ENCODE measurements around the gene NAA80.
"Not testable (repeated sequence)": the region's sequence is repeated elsewhere in the genome, so short reads cannot be mapped to it uniquely, and the experiment has no call there.

Gene NAA80

DNA sequence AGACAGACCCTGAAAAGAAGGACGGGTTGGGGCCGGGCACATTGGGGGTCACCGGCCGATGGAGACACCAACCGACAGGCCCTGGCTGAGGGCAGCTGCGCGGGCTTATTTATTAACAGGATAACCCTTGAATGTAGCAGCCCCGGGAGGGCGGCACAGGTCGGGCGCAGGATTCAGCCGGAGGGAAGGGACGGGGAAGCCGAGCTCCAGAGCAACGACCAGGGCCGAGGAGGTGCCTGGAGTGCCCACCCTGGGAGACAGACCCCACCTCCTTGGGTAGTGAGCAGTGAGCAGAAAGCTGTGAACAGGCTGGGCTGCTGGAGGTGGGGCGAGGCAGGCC is 22.5 kb downstream of the NAA80 start:
- TF ChIP-seq, protein P1, sequence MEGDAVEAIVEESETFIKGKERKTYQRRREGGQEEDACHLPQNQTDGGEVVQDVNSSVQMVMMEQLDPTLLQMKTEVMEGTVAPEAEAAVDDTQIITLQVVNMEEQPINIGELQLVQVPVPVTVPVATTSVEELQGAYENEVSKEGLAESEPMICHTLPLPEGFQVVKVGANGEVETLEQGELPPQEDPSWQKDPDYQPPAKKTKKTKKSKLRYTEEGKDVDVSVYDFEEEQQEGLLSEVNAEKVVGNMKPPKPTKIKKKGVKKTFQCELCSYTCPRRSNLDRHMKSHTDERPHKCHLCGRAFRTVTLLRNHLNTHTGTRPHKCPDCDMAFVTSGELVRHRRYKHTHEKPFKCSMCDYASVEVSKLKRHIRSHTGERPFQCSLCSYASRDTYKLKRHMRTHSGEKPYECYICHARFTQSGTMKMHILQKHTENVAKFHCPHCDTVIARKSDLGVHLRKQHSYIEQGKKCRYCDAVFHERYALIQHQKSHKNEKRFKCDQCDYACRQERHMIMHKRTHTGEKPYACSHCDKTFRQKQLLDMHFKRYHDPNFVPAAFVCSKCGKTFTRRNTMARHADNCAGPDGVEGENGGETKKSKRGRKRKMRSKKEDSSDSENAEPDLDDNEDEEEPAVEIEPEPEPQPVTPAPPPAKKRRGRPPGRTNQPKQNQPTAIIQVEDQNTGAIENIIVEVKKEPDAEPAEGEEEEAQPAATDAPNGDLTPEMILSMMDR (IDR thresholded peaks at IDR 0.05; ENCODE audit: borderline replicate concordance, insufficient read depth, low read depth, low read length), result no peak
- H3K4me3 ChIP-seq (ENCODE audit: low read depth, low read length), result no peak overlapping the region

DNA sequence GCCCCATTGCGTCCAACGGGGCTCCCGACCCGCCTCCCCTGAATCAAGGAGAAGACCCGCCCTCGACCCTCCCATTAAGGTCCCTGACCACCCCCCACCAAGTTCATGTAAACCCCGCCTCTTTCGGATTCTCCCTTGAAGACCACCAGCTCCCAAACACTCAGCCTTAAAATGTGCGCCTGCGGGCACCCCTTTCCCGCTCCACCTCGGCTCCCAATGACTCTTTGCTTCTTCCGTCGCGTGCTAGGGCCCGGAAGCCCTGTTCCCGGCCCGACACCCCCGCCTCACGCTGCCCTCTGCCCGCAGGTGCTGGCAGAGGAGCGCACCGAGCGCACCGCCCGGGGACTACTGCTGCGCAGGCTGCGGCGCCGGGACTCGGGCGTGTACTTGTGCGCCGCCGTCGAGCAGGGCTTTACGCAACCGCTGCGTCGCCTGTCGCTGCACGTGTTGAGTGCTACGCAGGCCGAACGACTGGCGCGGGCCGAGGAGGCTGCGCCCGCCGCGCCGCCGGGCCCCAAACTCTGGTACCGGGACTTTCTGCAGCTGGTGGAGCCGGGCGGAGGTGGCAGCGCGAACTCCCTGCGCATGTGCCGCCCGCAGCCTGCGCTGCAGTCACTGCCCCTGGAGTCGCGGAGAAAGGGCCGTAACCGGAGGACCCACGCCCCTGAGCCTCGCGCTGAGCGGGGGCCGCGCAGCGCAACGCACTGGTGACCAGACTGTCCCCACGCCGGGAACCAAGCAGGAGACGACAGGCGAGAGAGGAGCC is 23.0 kb downstream of the NAA80 start:
- TF ChIP-seq, protein P1 (IDR thresholded peaks at IDR 0.05; ENCODE audit: borderline replicate concordance, insufficient read depth, low read depth, low read length), result no peak
- H3K4me3 ChIP-seq (ENCODE audit: low read depth, low read length), result no peak overlapping the region

DNA sequence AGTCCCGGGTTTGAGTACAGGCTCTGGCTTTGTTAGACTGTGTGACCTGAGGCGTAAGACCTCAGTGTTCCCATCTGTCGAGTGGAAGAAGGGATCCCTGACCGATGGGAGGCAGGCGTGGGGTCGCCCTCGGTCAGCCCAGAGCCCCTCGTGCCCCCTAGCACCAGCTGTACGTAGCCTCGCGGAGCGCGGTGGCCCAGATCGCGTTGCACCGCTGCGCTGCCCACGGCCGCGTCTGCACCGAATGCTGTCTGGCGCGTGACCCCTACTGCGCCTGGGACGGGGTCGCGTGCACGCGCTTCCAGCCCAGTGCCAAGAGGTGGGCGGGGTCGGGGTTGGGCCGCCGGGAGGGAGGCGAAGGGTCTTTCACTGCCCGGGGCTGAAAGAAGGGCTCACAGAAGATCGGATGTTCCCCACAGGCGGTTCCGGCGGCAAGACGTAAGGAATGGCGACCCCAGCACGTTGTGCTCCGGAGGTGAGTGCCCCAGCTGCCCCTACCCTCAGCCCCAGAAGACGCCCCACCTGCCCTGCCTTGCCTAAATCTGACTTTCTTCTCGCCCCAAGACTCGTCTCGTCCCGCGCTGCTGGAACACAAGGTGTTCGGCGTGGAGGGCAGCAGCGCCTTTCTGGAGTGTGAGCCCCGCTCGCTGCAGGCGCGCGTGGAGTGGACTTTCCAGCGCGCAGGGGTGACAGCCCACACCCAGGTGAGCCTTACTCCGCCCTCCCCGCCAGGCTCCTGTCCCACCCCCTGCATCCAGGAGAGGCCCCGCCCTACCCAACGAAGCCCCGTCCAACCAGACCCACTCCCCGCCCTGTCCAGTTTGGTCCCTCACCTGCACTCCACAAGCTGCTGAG is 23.8 kb downstream of the NAA80 start:
- TF ChIP-seq, protein P1 (IDR thresholded peaks at IDR 0.05; ENCODE audit: borderline replicate concordance, insufficient read depth, low read depth, low read length), result no peak
- H3K4me3 ChIP-seq (ENCODE audit: low read depth, low read length), result no peak overlapping the region

DNA sequence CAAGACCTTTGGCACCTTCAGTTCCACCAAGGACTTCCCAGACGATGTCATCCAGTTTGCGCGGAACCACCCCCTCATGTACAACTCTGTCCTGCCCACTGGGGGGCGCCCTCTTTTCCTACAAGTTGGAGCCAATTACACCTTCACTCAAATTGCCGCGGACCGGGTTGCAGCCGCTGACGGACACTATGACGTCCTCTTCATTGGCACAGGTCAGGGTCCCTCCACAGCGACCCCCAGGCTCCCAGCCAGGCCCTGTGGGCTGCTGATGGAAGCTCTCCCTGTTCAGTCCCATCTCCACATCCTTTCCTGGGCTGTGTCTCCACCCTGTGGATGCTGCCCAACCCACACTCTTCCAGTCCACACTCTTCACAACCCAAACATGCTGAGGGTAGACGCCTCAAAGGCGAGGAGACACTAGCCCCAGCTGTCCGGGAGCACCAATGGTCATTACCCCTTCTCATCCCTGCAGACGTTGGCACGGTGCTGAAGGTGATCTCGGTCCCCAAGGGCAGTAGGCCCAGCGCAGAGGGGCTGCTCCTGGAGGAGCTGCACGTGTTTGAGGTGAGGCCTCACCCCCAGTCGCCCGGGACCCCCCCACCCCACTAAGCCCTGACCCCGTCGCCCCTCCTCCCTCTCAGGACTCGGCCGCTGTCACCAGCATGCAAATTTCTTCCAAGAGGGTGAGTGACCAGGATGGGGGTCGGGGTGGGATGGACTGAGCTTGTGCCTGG is 24.7 kb downstream of the NAA80 start:
- no peak overlapping the region for H3K4me3 ChIP-seq (ENCODE audit: low read depth, low read length)
- TF ChIP-seq, protein P1 (IDR thresholded peaks at IDR 0.05; ENCODE audit: borderline replicate concordance, insufficient read depth, low read depth, low read length), result peak; percentile 76

DNA sequence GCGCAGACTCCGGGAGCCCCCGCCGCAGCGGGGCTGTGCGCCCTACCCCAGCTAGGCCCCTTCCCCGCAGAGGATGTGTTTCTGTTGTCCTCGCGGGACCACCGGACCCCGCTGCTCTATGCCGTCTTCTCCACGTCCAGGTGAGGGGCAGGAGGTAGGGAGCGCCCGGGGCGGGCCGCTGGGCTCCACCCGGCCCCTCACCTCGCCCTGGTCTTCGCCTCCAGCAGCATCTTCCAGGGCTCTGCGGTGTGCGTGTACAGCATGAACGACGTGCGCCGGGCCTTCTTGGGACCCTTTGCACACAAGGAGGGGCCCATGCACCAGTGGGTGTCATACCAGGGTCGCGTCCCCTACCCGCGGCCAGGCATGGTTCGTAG is 25.5 kb downstream of the NAA80 start:
- TF ChIP-seq, protein P1 (IDR thresholded peaks at IDR 0.05; ENCODE audit: borderline replicate concordance, insufficient read depth, low read depth, low read length), result no peak
- H3K4me3 ChIP-seq (ENCODE audit: low read depth, low read length), result no peak overlapping the region

DNA sequence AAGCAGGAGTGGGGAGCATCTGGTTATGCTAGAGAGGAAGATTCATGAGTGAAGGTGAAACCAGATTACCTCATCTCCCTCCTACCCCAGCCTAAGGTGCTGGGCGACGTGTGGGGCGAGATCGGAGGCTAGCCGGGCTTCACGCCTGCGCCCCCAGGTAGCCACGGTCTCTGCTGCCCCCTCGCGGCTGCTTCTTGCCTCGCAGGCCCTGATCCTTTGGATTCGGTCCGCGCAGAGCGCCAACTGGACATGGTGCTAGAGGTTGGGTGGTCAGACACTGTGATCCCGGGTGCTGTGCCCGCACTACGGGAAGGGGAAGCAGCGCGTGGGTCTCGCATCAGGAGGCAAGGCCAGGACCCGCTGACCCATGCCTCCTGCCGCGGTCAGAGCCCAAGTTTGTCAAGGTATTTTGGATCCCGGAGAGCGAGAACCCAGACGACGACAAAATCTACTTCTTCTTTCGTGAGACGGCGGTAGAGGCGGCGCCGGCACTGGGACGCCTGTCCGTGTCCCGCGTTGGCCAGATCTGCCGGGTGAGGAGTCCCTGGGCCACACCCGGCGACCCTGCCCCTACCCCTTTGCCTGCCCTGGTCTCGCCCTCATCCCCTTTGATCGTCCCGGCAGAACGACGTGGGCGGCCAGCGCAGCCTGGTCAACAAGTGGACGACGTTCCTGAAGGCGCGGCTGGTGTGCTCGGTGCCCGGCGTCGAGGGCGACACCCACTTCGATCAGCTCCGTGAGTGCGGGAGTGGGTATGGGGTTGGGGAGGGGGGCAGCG is 26.1 kb downstream of the NAA80 start:
- TF ChIP-seq, protein P1 (IDR thresholded peaks at IDR 0.05; ENCODE audit: borderline replicate concordance, insufficient read depth, low read depth, low read length), result peak; percentile 97
- H3K4me3 ChIP-seq (ENCODE audit: low read depth, low read length), result no peak overlapping the region

DNA sequence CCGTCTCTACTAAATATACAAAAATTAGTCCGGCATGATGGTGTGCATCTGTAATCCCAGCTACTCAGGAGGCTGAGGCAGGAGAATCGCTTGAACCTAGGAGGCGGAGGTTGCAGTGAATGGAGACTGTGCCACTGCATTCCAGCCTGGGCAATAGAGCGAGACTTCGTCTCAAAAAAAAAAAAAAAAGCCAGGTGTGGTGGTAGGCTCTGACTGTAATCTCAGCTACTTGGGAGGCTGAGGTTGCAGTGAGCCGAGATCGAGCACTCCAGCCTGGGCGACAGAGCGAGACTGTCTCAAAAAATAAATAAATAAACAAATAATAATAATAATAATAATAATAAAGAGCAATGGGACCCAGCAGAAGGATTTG is 26.7 kb downstream of the NAA80 start:
- not testable (repeated sequence) for H3K4me3 ChIP-seq (ENCODE audit: low read depth, low read length)

Data from GM12875 (cell line).